ENCODE measurements around the gene P2RY2. TPM values are rescaled to one million over a fixed set of nuclear protein-coding genes. Genes with fewer than 3 reads are reported as not detected.

The P2RY2 gene
- total RNA-seq, 1 donor from 2014 or later: 1.4 TPM

DNA sequence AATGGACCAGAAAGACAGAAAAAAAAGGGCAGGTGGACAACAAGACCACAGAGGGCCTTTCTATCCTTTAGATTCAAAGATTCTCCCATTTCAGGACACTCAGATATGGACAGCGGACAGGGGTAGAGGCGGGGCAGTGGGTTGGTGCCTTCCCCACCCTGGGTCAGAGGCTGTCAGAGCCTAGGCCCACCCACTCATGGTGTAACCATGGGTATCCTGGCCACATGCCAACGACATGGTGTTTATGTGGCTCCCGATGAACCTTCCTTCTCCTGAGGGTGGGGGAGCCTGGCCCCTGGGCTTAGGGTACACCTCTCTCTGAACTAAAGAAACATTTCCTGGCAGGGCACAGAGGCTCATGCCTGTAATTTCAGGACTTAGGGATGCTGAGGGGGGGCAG lies 14.3 kb upstream of the P2RY2 start:
- no peak for DNase-seq (ENCODE audit: extremely low read depth, low read depth, low spot score)

DNA sequence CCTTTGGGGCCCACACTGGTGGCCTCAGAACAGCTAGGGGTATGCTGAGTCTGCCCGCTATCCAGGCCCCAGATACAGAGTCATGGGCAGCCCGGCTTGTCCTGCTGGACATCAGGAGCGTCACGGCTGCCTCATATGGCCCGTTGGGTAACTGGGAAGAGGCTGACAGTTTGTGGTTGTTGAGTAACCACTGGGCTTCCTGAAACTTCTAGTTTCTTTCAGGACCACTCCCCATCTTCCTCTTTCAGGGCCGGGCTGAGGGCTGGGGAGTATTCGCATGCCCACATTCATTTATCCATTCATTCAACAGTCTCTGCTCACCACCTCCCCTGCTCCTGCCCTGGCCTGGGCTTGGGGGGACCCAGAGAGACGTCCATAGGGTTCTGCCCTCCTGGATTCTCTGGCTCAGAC lies 13.4 kb upstream of the P2RY2 start:
- DNase-seq (ENCODE audit: extremely low read depth, low read depth, low spot score): no peak

GRCh38 chr11:73205661-73206343 lies 12.3 kb upstream of the P2RY2 start:
- no peak for DNase-seq (ENCODE audit: extremely low read depth, low read depth, low spot score)

DNA sequence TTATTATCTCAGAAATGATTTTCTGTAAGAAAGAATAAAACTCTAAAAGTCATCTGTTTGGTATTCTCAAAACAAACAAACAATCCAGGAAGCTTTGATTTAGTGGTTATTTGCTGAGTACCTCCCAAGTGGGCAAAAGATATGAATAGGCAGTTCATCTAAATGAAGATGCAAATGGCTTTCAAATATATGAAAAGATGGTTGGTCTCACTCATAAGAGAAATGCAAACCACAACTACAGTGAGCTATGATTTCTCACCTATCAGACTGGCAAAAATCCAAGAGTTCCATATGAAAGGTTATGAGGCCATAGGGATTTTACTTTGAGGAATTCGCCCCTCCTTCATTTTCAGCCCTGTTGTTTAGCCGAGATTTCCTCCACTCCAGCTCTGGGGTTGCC lies 11.3 kb upstream of the P2RY2 start:
- DNase-seq (ENCODE audit: extremely low read depth, low read depth, low spot score): no peak

DNA sequence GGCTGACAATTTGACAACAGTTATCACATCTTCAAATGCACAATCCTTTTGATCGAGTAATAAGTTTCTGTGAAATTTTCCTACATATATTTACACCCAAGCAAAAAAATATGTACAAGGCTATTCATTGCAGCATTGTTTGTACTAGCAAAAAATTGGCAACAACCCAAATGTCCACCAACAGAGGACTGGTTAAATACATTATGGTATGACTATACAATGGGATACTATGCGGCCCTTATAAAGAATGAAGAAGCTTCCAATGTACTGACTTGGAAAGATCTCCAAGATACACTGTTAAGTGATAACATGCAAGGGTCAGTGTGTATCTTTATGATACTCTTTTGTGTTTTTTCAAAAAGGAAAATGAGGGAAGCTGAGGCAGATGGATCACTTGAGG lies 8.2 kb upstream of the P2RY2 start:
- no peak for DNase-seq (ENCODE audit: extremely low read depth, low read depth, low spot score)

DNA sequence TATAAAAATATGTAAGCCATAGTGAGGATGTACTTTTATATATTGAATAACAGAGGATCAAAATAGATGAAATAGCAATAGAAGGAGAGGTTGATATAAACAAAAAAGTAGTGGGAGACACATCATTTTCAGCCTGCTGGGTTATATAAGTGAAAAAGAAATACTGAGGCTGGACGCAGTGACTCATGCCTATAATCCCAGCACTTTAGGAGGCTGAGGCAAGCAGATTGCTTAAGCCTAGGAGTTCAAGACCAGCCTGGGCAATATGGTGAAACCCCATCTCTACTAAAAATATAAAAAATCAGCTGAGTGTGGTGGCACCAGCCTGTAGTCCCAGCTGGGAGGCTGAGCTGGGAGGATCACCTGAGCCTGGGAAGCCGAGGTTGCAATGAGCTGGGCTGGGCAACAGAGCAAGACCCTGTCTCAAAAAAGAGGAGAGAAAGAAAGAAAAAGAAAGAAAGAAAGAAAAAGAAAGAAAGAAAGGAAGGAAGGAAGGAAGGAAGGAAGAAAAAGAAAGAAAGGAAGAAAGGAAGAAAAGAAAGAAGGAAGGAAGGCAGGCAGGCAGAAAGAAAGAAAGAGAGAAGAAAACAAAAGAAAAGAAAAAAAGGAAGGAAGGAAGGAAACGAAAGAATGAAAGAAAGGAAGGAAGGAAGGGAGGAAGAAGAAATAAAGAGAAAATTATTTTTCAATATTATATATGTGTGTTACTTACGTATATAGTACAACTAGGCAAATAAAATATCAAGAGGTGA lies 7.0 kb upstream of the P2RY2 start:
- DNase-seq (ENCODE audit: extremely low read depth, low read depth, low spot score): no peak

DNA sequence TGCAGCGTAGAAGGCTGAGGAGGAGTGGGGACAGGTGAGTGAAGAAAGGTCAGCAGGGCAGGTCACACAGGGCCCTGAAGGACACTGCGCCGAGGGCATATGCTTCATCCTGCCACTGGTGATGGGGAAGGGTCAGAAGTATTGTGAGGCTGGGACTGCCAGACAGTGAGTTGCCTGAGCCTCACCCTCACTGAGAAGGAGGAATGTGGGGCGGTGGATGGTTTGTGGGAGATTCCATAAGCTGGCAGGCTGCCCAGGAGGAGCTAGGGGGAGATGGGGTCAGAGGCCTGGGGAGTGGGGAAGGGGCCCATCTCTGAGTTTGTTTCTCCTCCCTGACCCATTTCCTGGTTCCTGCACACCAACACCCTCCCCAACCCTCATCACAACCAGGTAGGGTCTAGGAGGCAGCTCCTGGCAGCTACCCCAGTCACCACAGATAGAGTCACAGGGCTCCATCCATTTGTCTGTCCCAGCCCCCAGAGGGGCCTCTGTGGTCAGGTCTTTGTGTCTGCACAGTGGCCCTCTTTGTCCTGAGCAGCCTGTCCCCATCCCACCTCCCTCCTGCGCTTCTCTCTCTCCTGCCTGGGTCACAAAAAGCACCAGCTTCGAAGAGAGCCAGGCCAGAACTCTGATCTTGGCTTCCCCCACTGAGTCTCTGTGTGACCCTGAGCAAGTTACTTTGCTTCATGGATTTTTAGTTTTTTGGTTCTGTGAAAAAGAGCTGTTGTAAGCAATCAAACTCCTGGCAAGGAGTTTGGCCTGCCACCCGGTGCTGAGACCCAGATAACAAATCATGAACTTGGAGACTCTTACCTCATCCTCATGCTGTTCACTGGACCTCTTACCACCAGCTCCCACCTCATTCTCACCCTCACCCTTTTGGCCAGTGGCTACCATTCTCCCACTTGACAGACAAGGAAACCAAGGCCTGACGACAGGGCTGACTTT lies 4.6 kb upstream of the P2RY2 start:
- DNase-seq (ENCODE audit: extremely low read depth, low read depth, low spot score): no peak

GRCh38 chr11:73215191-73216134 lies 2.6 kb upstream of the P2RY2 start:
- DNase-seq (ENCODE audit: extremely low read depth, low read depth, low spot score): no peak

DNA sequence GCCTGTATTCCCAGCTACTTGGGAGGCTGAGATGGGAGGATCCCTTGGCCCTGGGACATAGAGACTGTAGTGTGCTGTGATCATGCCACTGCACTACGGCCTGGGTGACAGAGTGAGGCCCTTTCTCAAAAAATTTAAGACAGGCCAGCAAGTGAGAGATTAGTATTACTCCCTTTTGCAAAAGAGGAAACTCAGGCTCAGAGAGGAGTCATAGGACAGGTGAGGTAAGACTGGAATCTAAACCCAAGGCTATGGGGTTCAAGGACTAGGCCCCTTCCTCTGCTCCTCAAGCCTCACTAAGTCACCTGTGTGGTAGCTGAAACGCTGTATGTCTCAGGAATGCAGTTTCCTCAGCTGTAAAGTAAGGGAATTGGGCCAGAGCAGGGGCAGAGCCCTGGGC lies 1.6 kb upstream of the P2RY2 start:
- no peak for DNase-seq (ENCODE audit: extremely low read depth, low read depth, low spot score)

DNA sequence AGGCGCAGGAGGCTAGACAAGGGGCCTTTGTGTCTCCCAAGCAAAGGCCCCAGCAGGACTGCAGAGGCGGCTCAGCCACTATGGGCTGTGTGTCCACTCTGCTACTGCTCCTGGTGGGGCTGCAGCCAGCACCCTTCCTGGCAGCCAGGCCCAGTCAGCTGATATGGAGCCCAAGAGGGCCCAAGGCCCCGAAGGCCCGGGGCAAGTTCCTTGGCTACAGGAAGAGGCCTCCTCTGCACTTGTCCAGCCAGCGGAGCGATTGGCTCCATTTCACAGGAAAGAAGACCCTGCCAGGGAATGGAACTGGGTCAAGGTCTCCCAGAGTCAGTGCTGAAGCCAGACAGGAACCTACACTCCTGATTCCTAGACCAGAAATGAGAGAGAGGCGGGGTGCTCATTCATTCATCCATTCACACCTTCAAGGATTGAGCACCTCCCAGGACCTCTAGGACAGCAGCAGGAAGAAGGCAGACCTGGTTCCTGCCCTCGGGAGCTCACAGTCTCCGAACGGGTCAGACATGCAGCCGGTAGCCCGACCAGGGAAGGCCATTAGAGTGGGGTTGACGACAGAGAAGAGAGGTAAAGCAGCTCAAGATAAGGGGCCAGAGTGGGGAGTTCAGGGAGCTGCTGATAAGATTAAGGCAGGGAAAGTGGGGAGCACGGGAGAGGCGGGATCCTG lies 811 bp upstream of the P2RY2 start:
- no peak for DNase-seq (ENCODE audit: extremely low read depth, low read depth, low spot score)

DNA sequence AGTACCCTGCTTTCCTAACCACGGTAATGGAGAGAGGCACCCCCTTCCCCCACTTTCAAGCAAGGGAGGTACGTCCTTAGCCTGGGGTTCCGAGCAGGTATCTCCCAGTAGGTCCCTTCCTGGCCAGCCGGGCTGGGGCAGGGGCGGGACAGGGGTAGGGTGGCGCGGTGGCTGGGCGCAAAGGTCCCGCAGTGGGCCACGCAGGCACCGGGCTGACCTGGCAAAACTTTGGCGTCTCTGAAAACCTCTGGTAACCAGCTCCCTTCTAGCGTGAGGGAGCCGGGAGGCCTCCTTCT lies 323 bp upstream of the P2RY2 start:
- DNase-seq (ENCODE audit: extremely low read depth, low read depth, low spot score): no peak

DNA sequence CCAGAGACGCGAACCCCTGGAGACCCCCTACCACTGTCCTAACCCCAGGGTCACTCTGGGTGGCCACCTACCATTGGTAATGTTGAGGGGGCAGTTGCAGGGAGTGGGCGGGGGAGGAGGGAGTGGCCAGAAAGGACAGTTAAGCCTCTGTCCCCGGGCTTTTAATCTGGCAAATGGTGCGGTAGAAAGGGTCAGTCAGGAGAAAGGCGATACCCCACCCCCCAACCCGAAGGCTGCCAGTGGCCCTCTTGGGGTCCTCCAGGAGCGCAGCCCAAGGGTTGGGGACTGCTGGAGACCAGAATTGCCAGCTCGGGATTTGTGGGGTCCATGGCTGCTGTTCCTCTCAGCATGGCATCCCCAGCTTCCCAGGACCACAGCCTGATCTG lies 742 bp downstream of the P2RY2 start:
- no peak for DNase-seq (ENCODE audit: extremely low read depth, low read depth, low spot score)

GRCh38 chr11:73219396-73220285 lies 1.6 kb downstream of the P2RY2 start:
- DNase-seq (ENCODE audit: extremely low read depth, low read depth, low spot score): no peak

DNA sequence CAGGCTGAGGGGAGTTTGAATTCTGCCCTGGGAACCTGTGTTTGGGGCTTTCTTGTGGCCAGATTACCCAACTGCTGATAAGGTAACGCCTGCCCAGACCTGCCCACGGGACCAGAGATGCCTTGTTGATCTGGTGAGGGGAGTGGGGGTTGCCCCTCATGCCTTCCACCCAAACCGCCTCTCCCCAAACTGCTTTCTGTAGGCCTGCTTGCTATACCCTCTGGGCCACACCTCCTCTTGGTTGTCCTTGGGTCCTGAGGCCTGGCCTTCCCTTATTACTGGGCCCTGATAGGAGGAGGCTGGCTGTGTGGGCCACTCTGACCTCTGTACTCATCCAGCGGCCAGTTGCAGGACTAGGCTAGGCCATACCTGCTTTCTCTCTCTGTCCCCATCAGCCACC lies 3.4 kb downstream of the P2RY2 start:
- no peak for DNase-seq (ENCODE audit: extremely low read depth, low read depth, low spot score)

DNA sequence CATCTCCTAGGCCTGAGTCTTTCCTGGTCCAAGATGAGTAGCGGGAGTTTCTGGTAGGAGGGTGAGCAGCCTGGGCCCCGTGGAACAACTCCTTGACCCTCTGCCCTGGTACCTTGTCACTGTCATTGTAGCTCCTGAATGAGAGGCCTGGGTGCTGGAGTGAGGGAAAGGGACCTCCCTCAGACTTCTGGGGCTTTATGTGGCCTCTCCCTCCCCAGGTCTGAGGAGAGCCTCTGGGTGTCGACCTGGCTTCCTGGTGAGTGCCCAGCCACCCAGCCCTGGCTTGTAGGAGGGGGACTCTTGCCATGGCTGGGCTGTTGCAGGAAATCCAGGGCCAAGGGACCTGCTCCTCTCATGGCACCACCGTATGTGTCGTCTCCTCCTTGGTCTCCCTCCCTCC lies 3.9 kb downstream of the P2RY2 start:
- DNase-seq (ENCODE audit: extremely low read depth, low read depth, low spot score): no peak

- no peak for DNase-seq (ENCODE audit: extremely low read depth, low read depth, low spot score)
These were observed 6.1 kb downstream of the P2RY2 start for GRCh38 chr11:73223998-73224730.

GRCh38 chr11:73225001-73225686 lies 7.1 kb downstream of the P2RY2 start:
- no peak for DNase-seq (ENCODE audit: extremely low read depth, low read depth, low spot score)

GRCh38 chr11:73225851-73226250 lies 7.8 kb downstream of the P2RY2 start:
- no peak for DNase-seq (ENCODE audit: extremely low read depth, low read depth, low spot score)
